Measurements from ENCODE around the gene TTLL7.

TTLL7 gene

GRCh38 chr1:83900524-83900923 lies 98.4 kb downstream of the TTLL7 start:
- peak overlapping the region; percentile 39 for H3K27ac ChIP-seq
- peak; percentile 58 for DNase-seq (ENCODE audit: low read depth, low spot score)

- H3K27ac ChIP-seq, result no peak overlapping the region
- no peak for DNase-seq (ENCODE audit: low read depth, low spot score)
Observed at GRCh38 chr1:83897516-83897915, 101.4 kb downstream of the TTLL7 start.

- no peak overlapping the region for H3K27ac ChIP-seq
- DNase-seq (ENCODE audit: low read depth, low spot score), result no peak
Observed at GRCh38 chr1:83896299-83896698, 102.6 kb downstream of the TTLL7 start.

- H3K27ac ChIP-seq, result no peak overlapping the region
- DNase-seq (ENCODE audit: low read depth, low spot score), result no peak
Observed at GRCh38 chr1:83889707-83890106, 109.2 kb downstream of the TTLL7 start.

- DNase-seq (ENCODE audit: low read depth, low spot score), result no peak
Observed at GRCh38 chr1:83887483-83887882, 111.4 kb downstream of the TTLL7 start.

GRCh38 chr1:83883979-83884378 lies 115.0 kb downstream of the TTLL7 start:
- no peak for DNase-seq (ENCODE audit: low read depth, low spot score)
- H3K27ac ChIP-seq, result no peak overlapping the region

More at GRCh38 chr1:83887483-83887882, 111.4 kb downstream of the TTLL7 start:
- no peak overlapping the region for H3K27ac ChIP-seq

GRCh38 chr1:83882906-83883305 lies 116.0 kb downstream of the TTLL7 start:
- no peak overlapping the region for H3K27ac ChIP-seq
- DNase-seq (ENCODE audit: low read depth, low spot score), result peak; percentile 64

- DNase-seq (ENCODE audit: low read depth, low spot score), result no peak
- no peak overlapping the region for H3K27ac ChIP-seq
Observed at GRCh38 chr1:83872515-83872914, 126.4 kb downstream of the TTLL7 start.

GRCh38 chr1:83864991-83865390 lies 133.9 kb downstream of the TTLL7 start:
- no peak for DNase-seq (ENCODE audit: low read depth, low spot score)
- no peak overlapping the region for H3K27ac ChIP-seq

GRCh38 chr1:83860490-83861221 lies 138.3 kb downstream of the TTLL7 start:
- peak overlapping the region; percentile 53 for H3K27ac ChIP-seq
- no peak for DNase-seq (ENCODE audit: low read depth, low spot score)

- no peak overlapping the region for H3K27ac ChIP-seq
- DNase-seq (ENCODE audit: low read depth, low spot score), result no peak
Observed at GRCh38 chr1:83857716-83858115, 141.2 kb downstream of the TTLL7 start.

GRCh38 chr1:83857103-83857502 lies 141.8 kb downstream of the TTLL7 start:
- no peak for DNase-seq (ENCODE audit: low read depth, low spot score)
- no peak overlapping the region for H3K27ac ChIP-seq

GRCh38 chr1:83856381-83856780 lies 142.6 kb downstream of the TTLL7 start:
- H3K27ac ChIP-seq, result no peak overlapping the region
- DNase-seq (ENCODE audit: low read depth, low spot score), result no peak

GRCh38 chr1:83854456-83854855 lies 144.5 kb downstream of the TTLL7 start:
- no peak overlapping the region for H3K27ac ChIP-seq

GRCh38 chr1:83850834-83851233 lies 148.1 kb downstream of the TTLL7 start:
- no peak overlapping the region for H3K27ac ChIP-seq
- DNase-seq (ENCODE audit: low read depth, low spot score), result no peak

More at GRCh38 chr1:83854456-83854855, 144.5 kb downstream of the TTLL7 start:
- DNase-seq (ENCODE audit: low read depth, low spot score), result no peak

GRCh38 chr1:83849191-83850061 lies 149.5 kb downstream of the TTLL7 start:
- peak overlapping the region; percentile 40 for H3K27ac ChIP-seq
- DNase-seq (ENCODE audit: low read depth, low spot score), result peak; percentile 26

- no peak for DNase-seq (ENCODE audit: low read depth, low spot score)
- H3K27ac ChIP-seq, result no peak overlapping the region
Observed at GRCh38 chr1:83846138-83846537, 152.8 kb downstream of the TTLL7 start.

GRCh38 chr1:83845437-83846071 lies 153.4 kb downstream of the TTLL7 start:
- DNase-seq (ENCODE audit: low read depth, low spot score), result no peak
- no peak overlapping the region for H3K27ac ChIP-seq

- H3K27ac ChIP-seq, result no peak overlapping the region
Observed at GRCh38 chr1:83844546-83844945, 154.4 kb downstream of the TTLL7 start.

GRCh38 chr1:83839566-83840173 lies 159.3 kb downstream of the TTLL7 start:
- peak overlapping the region; percentile 56 for H3K27ac ChIP-seq
- no peak for DNase-seq (ENCODE audit: low read depth, low spot score)

More at GRCh38 chr1:83844546-83844945, 154.4 kb downstream of the TTLL7 start:
- DNase-seq (ENCODE audit: low read depth, low spot score), result no peak
